SJSA1 (cell line): Measurements from ENCODE around the gene GRID2. TPM values are rescaled to one million over a fixed set of nuclear protein-coding genes. Genes with fewer than 3 reads are reported as not detected.

ENCODE experiments used
- DNase-seq, 2 experiments: peaks; one replicate each; pipeline ENCODE4 v3.0.0-alpha.2; 2015 to 2020; ENCODE audit warnings: low spot score in 2 of 2, low read depth in 1 of 2
- H3K27ac ChIP-seq: fragments of 250-450 bp; sonication (Bioruptor Pico); 2 replicates; pipeline ENCODE4 v1.5.1; 2020; ENCODE audit warnings: mild to moderate bottlenecking, moderate library complexity
- H3K27me3 ChIP-seq: fragments of 250-450 bp; sonication (Bioruptor Pico); replicated peaks from 2 replicates; pipeline ENCODE4 v1.5.1; 2020; ENCODE audit warnings: mild to moderate bottlenecking, moderate library complexity
- H3K36me3 ChIP-seq: fragments of 250-450 bp; sonication (Bioruptor Pico); 2 replicates; pipeline ENCODE4 v1.5.1; 2020; ENCODE audit warnings: mild to moderate bottlenecking
- H3K4me1 ChIP-seq: fragments of 250-450 bp; sonication (Bioruptor Pico); replicated peaks from 2 replicates; pipeline ENCODE4 v1.6.1; 2021; ENCODE audit warnings: mild to moderate bottlenecking
- H3K4me3 ChIP-seq: fragments of 250-450 bp; sonication (Bioruptor Pico); 2 replicates; pipeline ENCODE4 v1.5.1; 2020; ENCODE audit warnings: mild to moderate bottlenecking
- H3K9me3 ChIP-seq: fragments of 250-450 bp; sonication (Bioruptor Pico); replicated peaks from 2 replicates; pipeline ENCODE4 v1.5.1; 2020; ENCODE audit warnings: mild to moderate bottlenecking
- total RNA-seq: library from RNA; depleted of rRNA; stranded (reverse); fragments of >200 nt; shearing (Covaris generic); gene quantifications from 2 replicates; pipeline ENCODE4 v1.2.3, GENCODE V29; 2014

GRID2 gene
- total RNA-seq, 1 experiment from 2014 or later, result not detected

GRCh38 chr4:92825256-92825655 is 521.5 kb downstream of the GRID2 start:
- H3K27ac ChIP-seq, result no peak overlapping the region
- H3K4me3 ChIP-seq, result no peak overlapping the region
- no peaks in the 10 kb centered on the region for H3K27me3 ChIP-seq
- no peaks in the 10 kb centered on the region for H3K9me3 ChIP-seq
- H3K36me3 ChIP-seq, result no peaks in the 10 kb centered on the region
- DNase-seq, result no peak
- H3K4me1 ChIP-seq, result no peaks in the 10 kb centered on the region

- Histone ChIP-seq H3K27me3 (no peaks in the 10 kb centered on the region), H3K27ac (no peak overlapping the region), H3K36me3 (no peaks in the 10 kb centered on the region), H3K4me3 (no peak overlapping the region), H3K4me1 (no peaks in the 10 kb centered on the region), H3K9me3 (no peaks in the 10 kb centered on the region)
- no peak for DNase-seq
Observed at GRCh38 chr4:92825791-92826190, 522.0 kb downstream of the GRID2 start.

GRCh38 chr4:92830771-92831170 is 527.0 kb downstream of the GRID2 start:
- H3K27ac ChIP-seq, result no peak overlapping the region
- DNase-seq, result no peak
- no peaks in the 10 kb centered on the region for H3K36me3 ChIP-seq
- no peaks in the 10 kb centered on the region for H3K9me3 ChIP-seq
- no peaks in the 10 kb centered on the region for H3K27me3 ChIP-seq
- no peak overlapping the region for H3K4me3 ChIP-seq
- no peaks in the 10 kb centered on the region for H3K4me1 ChIP-seq

- Histone ChIP-seq H3K4me3 (no peak overlapping the region), H3K36me3 (no peaks in the 10 kb centered on the region), H3K4me1 (no peaks in the 10 kb centered on the region), H3K9me3 (no peaks in the 10 kb centered on the region), H3K27me3 (peaks cover 3% of the 10 kb centered on the region; the same call in 1 of the 2 replicates), H3K27ac (no peak overlapping the region)
- no peak for DNase-seq
Observed at GRCh38 chr4:92840880-92841279, 537.1 kb downstream of the GRID2 start.

GRCh38 chr4:92843784-92844183 is 540.0 kb downstream of the GRID2 start:
- Histone ChIP-seq H3K27me3 (peaks cover 3% of the 10 kb centered on the region; the same call in 1 of the 2 replicates), H3K36me3 (no peaks in the 10 kb centered on the region), H3K4me1 (no peaks in the 10 kb centered on the region), H3K9me3 (no peaks in the 10 kb centered on the region), H3K4me3 (no peak overlapping the region), H3K27ac (no peak overlapping the region)
- DNase-seq, result no peak

- Histone ChIP-seq H3K27ac (no peak overlapping the region), H3K4me3 (no peak overlapping the region), H3K27me3 (no peaks in the 10 kb centered on the region; the same call in 1 of the 2 replicates), H3K9me3 (no peaks in the 10 kb centered on the region), H3K36me3 (no peaks in the 10 kb centered on the region), H3K4me1 (no peaks in the 10 kb centered on the region)
- DNase-seq, result no peak
Observed at GRCh38 chr4:92847026-92847425, 543.3 kb downstream of the GRID2 start.

- H3K4me3 ChIP-seq, result no peak overlapping the region
- H3K4me1 ChIP-seq, result no peaks in the 10 kb centered on the region
- H3K27me3 ChIP-seq, result 0 out of 2 replicates have a peak, but pooled peaks cover 6% of the 10 kb centered on the region
- no peaks in the 10 kb centered on the region for H3K36me3 ChIP-seq
- H3K27ac ChIP-seq, result no peak overlapping the region
- DNase-seq, result no peak
- H3K9me3 ChIP-seq, result no peaks in the 10 kb centered on the region
Observed at GRCh38 chr4:92862509-92862908, 558.7 kb downstream of the GRID2 start.

- H3K4me3 ChIP-seq, result no peak overlapping the region
- no peaks in the 10 kb centered on the region for H3K4me1 ChIP-seq
- H3K27ac ChIP-seq, result no peak overlapping the region
- DNase-seq, result no peak
- no peaks in the 10 kb centered on the region for H3K9me3 ChIP-seq
- H3K36me3 ChIP-seq, result no peaks in the 10 kb centered on the region
- 0 out of 2 replicates have a peak, but pooled peaks cover 6% of the 10 kb centered on the region for H3K27me3 ChIP-seq
Observed at GRCh38 chr4:92864096-92864495, 560.3 kb downstream of the GRID2 start.

- Histone ChIP-seq H3K9me3 (no peaks in the 10 kb centered on the region), H3K27me3 (no peaks in the 10 kb centered on the region; the same call in 1 of the 2 replicates), H3K4me1 (no peaks in the 10 kb centered on the region), H3K27ac (no peak overlapping the region), H3K4me3 (no peak overlapping the region), H3K36me3 (no peaks in the 10 kb centered on the region)
- no peak for DNase-seq
Observed at GRCh38 chr4:92872604-92873003, 568.8 kb downstream of the GRID2 start.

- Histone ChIP-seq H3K27me3 (no peaks in the 10 kb centered on the region), H3K27ac (no peak overlapping the region), H3K36me3 (no peaks in the 10 kb centered on the region), H3K4me1 (no peaks in the 10 kb centered on the region), H3K4me3 (no peak overlapping the region), H3K9me3 (no peaks in the 10 kb centered on the region)
- no peak for DNase-seq
Observed at GRCh38 chr4:92885632-92886031, 581.9 kb downstream of the GRID2 start.

GRCh38 chr4:92952426-92952825 is 648.7 kb downstream of the GRID2 start:
- no peaks in the 10 kb centered on the region for H3K27me3 ChIP-seq
- H3K27ac ChIP-seq, result no peak overlapping the region
- H3K4me3 ChIP-seq, result no peak overlapping the region
- H3K36me3 ChIP-seq, result no peaks in the 10 kb centered on the region
- no peaks in the 10 kb centered on the region for H3K9me3 ChIP-seq
- no peak for DNase-seq
- H3K4me1 ChIP-seq, result no peaks in the 10 kb centered on the region

GRCh38 chr4:92952897-92953296 is 649.1 kb downstream of the GRID2 start:
- no peak overlapping the region for H3K27ac ChIP-seq
- H3K36me3 ChIP-seq, result no peaks in the 10 kb centered on the region
- H3K27me3 ChIP-seq, result no peaks in the 10 kb centered on the region
- no peak for DNase-seq
- H3K4me3 ChIP-seq, result no peak overlapping the region
- H3K9me3 ChIP-seq, result no peaks in the 10 kb centered on the region
- no peaks in the 10 kb centered on the region for H3K4me1 ChIP-seq

- Histone ChIP-seq H3K9me3 (no peaks in the 10 kb centered on the region), H3K4me1 (no peaks in the 10 kb centered on the region), H3K27me3 (no peaks in the 10 kb centered on the region), H3K27ac (no peak overlapping the region), H3K36me3 (no peaks in the 10 kb centered on the region), H3K4me3 (no peak overlapping the region)
- DNase-seq, result no peak
Observed at GRCh38 chr4:92953462-92953861, 649.7 kb downstream of the GRID2 start.

- Histone ChIP-seq H3K36me3 (no peaks in the 10 kb centered on the region), H3K27me3 (no peaks in the 10 kb centered on the region), H3K9me3 (no peaks in the 10 kb centered on the region), H3K4me1 (no peaks in the 10 kb centered on the region), H3K4me3 (no peak overlapping the region), H3K27ac (no peak overlapping the region)
- no peak for DNase-seq
Observed at GRCh38 chr4:92961881-92962280, 658.1 kb downstream of the GRID2 start.

GRCh38 chr4:92962831-92963230 is 659.1 kb downstream of the GRID2 start:
- Histone ChIP-seq H3K36me3 (no peaks in the 10 kb centered on the region), H3K4me1 (no peaks in the 10 kb centered on the region), H3K27ac (no peak overlapping the region), H3K9me3 (no peaks in the 10 kb centered on the region), H3K4me3 (no peak overlapping the region), H3K27me3 (no peaks in the 10 kb centered on the region)
- DNase-seq, result no peak
